22Rv1 (cell line): Measurements from ENCODE around the gene PRUNE2.

Experiments used
- ZFX ChIP-seq: fragments of 450-650 bp; IDR thresholded peaks from 2 replicates; pipeline ENCODE4 v1.6.1; 2017; ENCODE audit warnings: antibody characterized with exemption, borderline replicate concordance
- TF ChIP-seq, protein P1 (sequence below): fragments of 450-650 bp; IDR thresholded peaks from 2 replicates; pipeline ENCODE4 v1.5.1; 2017; ENCODE audit warnings: mild to moderate bottlenecking

DNA sequence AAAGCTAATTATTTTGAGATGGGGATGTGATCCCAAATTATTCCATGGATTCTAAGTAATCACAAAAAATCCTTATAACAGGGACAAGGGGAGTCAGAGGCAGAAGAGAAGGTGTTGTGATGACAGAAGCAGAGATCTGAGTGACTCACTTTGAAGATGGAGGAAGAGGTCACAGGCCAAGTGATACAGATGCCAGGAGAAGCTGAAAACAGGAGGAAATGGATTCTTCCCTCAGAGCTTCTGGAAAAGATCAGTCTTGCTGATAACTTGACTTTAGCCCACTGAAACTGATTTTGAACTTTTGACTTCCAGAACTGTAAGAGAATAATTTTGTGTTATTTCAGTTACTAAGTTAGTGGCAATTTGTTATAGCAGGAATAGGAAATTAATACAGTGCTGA, 341.6 kb downstream of the PRUNE2 start:
- TF ChIP-seq, protein P1, sequence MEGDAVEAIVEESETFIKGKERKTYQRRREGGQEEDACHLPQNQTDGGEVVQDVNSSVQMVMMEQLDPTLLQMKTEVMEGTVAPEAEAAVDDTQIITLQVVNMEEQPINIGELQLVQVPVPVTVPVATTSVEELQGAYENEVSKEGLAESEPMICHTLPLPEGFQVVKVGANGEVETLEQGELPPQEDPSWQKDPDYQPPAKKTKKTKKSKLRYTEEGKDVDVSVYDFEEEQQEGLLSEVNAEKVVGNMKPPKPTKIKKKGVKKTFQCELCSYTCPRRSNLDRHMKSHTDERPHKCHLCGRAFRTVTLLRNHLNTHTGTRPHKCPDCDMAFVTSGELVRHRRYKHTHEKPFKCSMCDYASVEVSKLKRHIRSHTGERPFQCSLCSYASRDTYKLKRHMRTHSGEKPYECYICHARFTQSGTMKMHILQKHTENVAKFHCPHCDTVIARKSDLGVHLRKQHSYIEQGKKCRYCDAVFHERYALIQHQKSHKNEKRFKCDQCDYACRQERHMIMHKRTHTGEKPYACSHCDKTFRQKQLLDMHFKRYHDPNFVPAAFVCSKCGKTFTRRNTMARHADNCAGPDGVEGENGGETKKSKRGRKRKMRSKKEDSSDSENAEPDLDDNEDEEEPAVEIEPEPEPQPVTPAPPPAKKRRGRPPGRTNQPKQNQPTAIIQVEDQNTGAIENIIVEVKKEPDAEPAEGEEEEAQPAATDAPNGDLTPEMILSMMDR, result no peak
- no peak for TF ChIP-seq ZFX
